Mesodermal cell (in vitro differentiated cells): ENCODE measurements around the gene DNM1L.
"Not testable (repeated sequence)": the region's sequence is repeated elsewhere in the genome, so short reads cannot be mapped to it uniquely, and the experiment has no call there.

Source experiments
- H3K27ac ChIP-seq: 2 replicates; pipeline ENCODE4 v1.7.0; 2013; ENCODE audit warnings: mild to moderate bottlenecking, low read depth, low read length, moderate library complexity; ENCODE audit not compliant: severe bottlenecking
- H3K36me3 ChIP-seq: 2 replicates; pipeline ENCODE4 v1.7.1; 2013; ENCODE audit warnings: mild to moderate bottlenecking, low read length, moderate library complexity; ENCODE audit not compliant: control insufficient read depth, insufficient read depth
- H3K4me1 ChIP-seq: one replicate; pipeline ENCODE4 v1.7.1; 2013; ENCODE audit warnings: mild to moderate bottlenecking, low read length; ENCODE audit not compliant: insufficient read depth, control insufficient read depth, poor library complexity, severe bottlenecking
- H3K4me3 ChIP-seq: 2 replicates; pipeline ENCODE4 v1.7.0; 2013; ENCODE audit warnings: low read length, control low read depth, mild to moderate bottlenecking; ENCODE audit not compliant: insufficient read depth, poor library complexity, severe bottlenecking; ENCODE audit errors: extremely low read depth
- H3K9me3 ChIP-seq: 2 replicates; pipeline ENCODE4 v1.7.1; 2013; ENCODE audit warnings: mild to moderate bottlenecking, low read length, moderate library complexity; ENCODE audit not compliant: control insufficient read depth
- WGBS, 2 experiments: methylation state at CpG; one replicate each; pipeline ENCODE4 v1.1.5; 2013; ENCODE audit warnings: missing lambda C conversion rate in 2 of 2; ENCODE audit not compliant: insufficient coverage in 2 of 2; 5-methylcytosine and 5-hydroxymethylcytosine counted together

Gene DNM1L

GRCh38 chr12:32695787-32696186 lies 16.7 kb downstream of the DNM1L start:
- H3K9me3 ChIP-seq: peaks cover 9% of the 10 kb centered on the region
- H3K4me1 ChIP-seq: peaks cover 5% of the 10 kb centered on the region
- no peak overlapping the region for H3K4me3 ChIP-seq
- H3K36me3 ChIP-seq: peaks cover 25% of the 10 kb centered on the region
- no peak overlapping the region for H3K27ac ChIP-seq
- 100% methylated on average over 1 of the region's 3 CpGs; no CpG with 5 or more reads in 1 of the 2 experiments for WGBS, 2 experiments

- no CpG with 5 or more reads among the region's 1 CpG for WGBS, 2 experiments
- H3K9me3 ChIP-seq: peaks cover 9% of the 10 kb centered on the region
- H3K4me1 ChIP-seq: peaks cover 5% of the 10 kb centered on the region
- no peak overlapping the region for H3K4me3 ChIP-seq
- H3K27ac ChIP-seq: no peak overlapping the region
- peaks cover 28% of the 10 kb centered on the region for H3K36me3 ChIP-seq
Observed at GRCh38 chr12:32697445-32697844, 18.3 kb downstream of the DNM1L start.

- Histone ChIP-seq H3K4me1 (peaks cover 5% of the 10 kb centered on the region), H3K27ac (no peak overlapping the region), H3K36me3 (peaks cover 30% of the 10 kb centered on the region), H3K9me3 (peaks cover 9% of the 10 kb centered on the region), H3K4me3 (no peak overlapping the region)
- WGBS, 2 experiments: 73% methylated on average over 2 of the region's 2 CpGs; no CpG with 5 or more reads in 1 of the 2 experiments
Observed at GRCh38 chr12:32698285-32698684, 19.2 kb downstream of the DNM1L start.

GRCh38 chr12:32699437-32699836 lies 20.3 kb downstream of the DNM1L start:
- H3K4me3 ChIP-seq, H3K9me3 ChIP-seq, H3K4me1 ChIP-seq, H3K27ac ChIP-seq: not testable (repeated sequence)
- 96% methylated on average over 5 of the region's 8 CpGs; no CpG with 5 or more reads in 1 of the 2 experiments for WGBS, 2 experiments
- peaks cover 24% of the 10 kb centered on the region for H3K36me3 ChIP-seq

- H3K9me3 ChIP-seq: no peaks in the 10 kb centered on the region
- H3K4me3 ChIP-seq: no peak overlapping the region
- peaks cover 2% of the 10 kb centered on the region for H3K4me1 ChIP-seq
- H3K36me3 ChIP-seq: peaks cover 23% of the 10 kb centered on the region
- H3K27ac ChIP-seq: no peak overlapping the region
Observed at GRCh38 chr12:32702473-32702872, 23.4 kb downstream of the DNM1L start.

GRCh38 chr12:32702946-32703345 lies 23.8 kb downstream of the DNM1L start:
- Histone ChIP-seq H3K36me3 (peaks cover 26% of the 10 kb centered on the region), H3K9me3 (no peaks in the 10 kb centered on the region), H3K27ac (no peak overlapping the region), H3K4me1 (no peaks in the 10 kb centered on the region), H3K4me3 (no peak overlapping the region)
- WGBS, 2 experiments: no CpG with 5 or more reads among the region's 1 CpG

GRCh38 chr12:32705783-32706182 lies 26.7 kb downstream of the DNM1L start:
- no peaks in the 10 kb centered on the region for H3K4me1 ChIP-seq
- no peaks in the 10 kb centered on the region for H3K9me3 ChIP-seq
- H3K27ac ChIP-seq: no peak overlapping the region
- peaks cover 42% of the 10 kb centered on the region for H3K36me3 ChIP-seq
- no peak overlapping the region for H3K4me3 ChIP-seq

- Histone ChIP-seq H3K36me3 (peaks cover 45% of the 10 kb centered on the region), H3K27ac (no peak overlapping the region), H3K9me3 (no peaks in the 10 kb centered on the region), H3K4me1 (no peaks in the 10 kb centered on the region), H3K4me3 (no peak overlapping the region)
- WGBS, 2 experiments: no CpG with 5 or more reads among the region's 2 CpGs
Observed at GRCh38 chr12:32706335-32707024, 27.4 kb downstream of the DNM1L start.

GRCh38 chr12:32708926-32709325 lies 29.8 kb downstream of the DNM1L start:
- H3K4me3 ChIP-seq: no peak overlapping the region
- no peaks in the 10 kb centered on the region for H3K4me1 ChIP-seq
- H3K36me3 ChIP-seq: peaks cover 57% of the 10 kb centered on the region
- WGBS, 2 experiments: no CpG with 5 or more reads among the region's 2 CpGs
- H3K9me3 ChIP-seq: no peaks in the 10 kb centered on the region
- H3K27ac ChIP-seq: no peak overlapping the region

- whole genome bisulfite sequencing, 2 experiments: 97% methylated on average over 3 of the region's 4 CpGs; no CpG with 5 or more reads in 1 of the 2 experiments
Observed at GRCh38 chr12:32714772-32715171, 35.7 kb downstream of the DNM1L start.

GRCh38 chr12:32718926-32719325 lies 39.8 kb downstream of the DNM1L start:
- no peaks in the 10 kb centered on the region for H3K4me1 ChIP-seq
- peaks cover 63% of the 10 kb centered on the region for H3K36me3 ChIP-seq
- no peak overlapping the region for H3K4me3 ChIP-seq
- H3K9me3 ChIP-seq: no peaks in the 10 kb centered on the region
- WGBS, 2 experiments: 100% methylated on average over 1 to 2 of the region's 2 CpGs
- no peak overlapping the region for H3K27ac ChIP-seq

More at GRCh38 chr12:32714772-32715171, 35.7 kb downstream of the DNM1L start:
- Histone ChIP-seq H3K27ac (no peak overlapping the region), H3K9me3 (no peaks in the 10 kb centered on the region), H3K4me1 (no peaks in the 10 kb centered on the region), H3K4me3 (no peak overlapping the region), H3K36me3 (peaks cover 67% of the 10 kb centered on the region)
